GM12878 (cell line): ENCODE data around the gene NR1I3. TPM values are rescaled to one million over a fixed set of nuclear protein-coding genes. Genes with fewer than 3 reads are reported as not detected.

ENCODE experiments used
- ATF2 ChIP-seq: IDR thresholded peaks from 2 replicates; pipeline ENCODE4 v1.6.1; 2012; ENCODE audit warnings: low read length, inconsistent platforms
- BCLAF1 ChIP-seq: fragments of 450-650 bp; IDR thresholded peaks from 2 replicates; pipeline ENCODE4 v1.6.1; 2017; ENCODE audit warnings: antibody characterized with exemption, mild to moderate bottlenecking, moderate library complexity
- BRCA1 ChIP-seq: IDR thresholded peaks from 2 replicates; pipeline ENCODE4 v1.6.1; 2011; ENCODE audit warnings: low read depth, low read length, improper control_type of control experiment
- CEBPZ ChIP-seq: fragments of 150-350 bp; IDR thresholded peaks from 2 replicates; pipeline ENCODE4 v1.6.1; 2016; ENCODE audit warnings: low read depth, low read length
- EP300 ChIP-seq, 2 experiments: fragments of 150-350 bp in 1 of 2; IDR thresholded peaks; 2 replicates each; pipeline ENCODE4 v1.6.1; 2011 to 2012; ENCODE audit warnings: low read depth in 2 of 2, low read length in 2 of 2, borderline replicate concordance in 1 of 2, improper control_type of control experiment in 1 of 2, inconsistent platforms in 1 of 2; ENCODE audit not compliant: control insufficient read depth in 1 of 2
- ETV6 ChIP-seq, 2 experiments: fragments of 450-650 bp in 1 of 2; IDR thresholded peaks in 1 of 2; conservative IDR thresholded peaks in 1 of 2; 2 replicates each; pipeline ENCODE4 v1.6.1; 2014; ENCODE audit warnings: antibody characterized with exemption in 1 of 2, borderline replicate concordance in 1 of 2, low read depth in 1 of 2, mild to moderate bottlenecking in 1 of 2, moderate library complexity in 1 of 2
- IRF3 ChIP-seq: fragments of 450-650 bp; IDR thresholded peaks from 2 replicates; pipeline ENCODE4 v1.6.1; 2014; ENCODE audit warnings: mild to moderate bottlenecking
- TBL1XR1 ChIP-seq: IDR thresholded peaks from 2 replicates; pipeline ENCODE4 v1.6.1; 2012; ENCODE audit warnings: low read depth, low read length, improper control_type of control experiment
- TCF12 ChIP-seq: IDR thresholded peaks from 2 replicates; pipeline ENCODE4 v1.6.1; 2011; ENCODE audit warnings: low read depth, mild to moderate bottlenecking, low read length
- polyA plus RNA-seq, 11 experiments: library from polyadenylated mRNA; depleted of rRNA in 4 of 11; unstranded in 6 of 11; stranded (reverse) in 5 of 11; fragments of >200 nt; fragmentation: Nextera tagmentation in 4 of 11; fragmentation: Illumina TruSeq in 1 of 11; extraction: Ambion mirVana in 4 of 11; extraction: Trizol in 1 of 11; gene quantifications; 1 replicate in 1 of 11; 2 replicates in 10 of 11; pipeline versions ENCODE4 v1.2.1 to v1.2.3, GENCODE V29; 2011 to 2016; ENCODE audit warnings: inconsistent platforms in 2 of 11, missing spikeins in 2 of 11, low read depth in 1 of 11
- total RNA-seq, 4 experiments: library from RNA; depleted of rRNA in 3 of 4; stranded (reverse); fragments of >200 nt in 3 of 4; fragmentation: Illumina TruSeq in 1 of 4; extraction: Trizol in 1 of 4; gene quantifications; 2 replicates each; pipeline versions ENCODE4 v1.2.1 to v1.2.3, GENCODE V29; 2013 to 2021

The NR1I3 gene
- total and polyA plus RNA-seq, 10 of the 15 experiments (the other 5 are each of a cell fraction or from before 2014, with no cell fraction given): 0.13 to 0.52 (median 0.24) TPM; not detected in 7

GRCh38 chr1:161219078-161219892 is 18.7 kb downstream of the NR1I3 start (continued):
- TF ChIP-seq CEBPZ: no peak
- TF ChIP-seq TCF12: no peak
- TF ChIP-seq ATF2: no peak
- TF ChIP-seq BRCA1: no peak
- TF ChIP-seq TBL1XR1: no peak
- TF ChIP-seq EP300 (IDR thresholded peaks at IDR 0.05; ENCODE audit: borderline replicate concordance in 1 of 2, control insufficient read depth in 1 of 2, low read depth in 2 of 2, low read length in 2 of 2): no peak
- TF ChIP-seq ETV6 (conservative IDR thresholded peaks at IDR 0.05 in 1 of 2, IDR thresholded peaks at IDR 0.05 in 1 of 2; ENCODE audit: borderline replicate concordance in 1 of 2, low read depth in 1 of 2): no peak
- TF ChIP-seq BCLAF1: no peak
- no peak for TF ChIP-seq IRF3
